GM18505 (cell line): ENCODE data around the gene GABRB3.

Source experiments
- ATAC-seq: cut with Tn5 transposase; IDR thresholded peaks from one replicate; pipeline ENCODE4 v1.9.1; 2021; ENCODE audit not compliant: unreplicated experiment
- POLR2A ChIP-seq: IDR thresholded peaks from 4 replicates; pipeline ENCODE4 v1.6.1; 2011; ENCODE audit warnings: borderline replicate concordance; ENCODE audit not compliant: insufficient read depth, insufficient read length; ENCODE audit errors: extremely low read depth

GABRB3 gene

DNA sequence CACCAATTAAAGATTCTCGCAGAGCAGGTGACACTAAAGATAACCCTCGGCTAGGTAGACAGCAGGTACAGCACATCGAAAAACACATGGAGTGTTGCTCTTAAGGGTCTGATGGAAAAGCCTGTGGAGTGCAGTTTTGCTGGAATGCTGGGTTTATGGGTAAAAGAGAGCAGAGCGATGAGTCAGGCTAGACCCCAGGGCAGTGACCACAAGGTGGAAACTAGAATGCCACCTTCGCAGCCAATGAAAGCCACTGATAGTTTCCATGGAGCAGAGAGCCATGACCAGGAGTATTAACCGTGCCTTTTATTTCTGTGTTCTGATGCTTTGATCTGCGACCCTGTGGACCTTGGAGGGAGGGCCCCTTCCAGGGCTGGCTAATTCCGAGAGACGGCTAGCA, 149.8 kb downstream of the GABRB3 start:
- ATAC-seq, result no peak
- TF ChIP-seq POLR2A, result no peak

DNA sequence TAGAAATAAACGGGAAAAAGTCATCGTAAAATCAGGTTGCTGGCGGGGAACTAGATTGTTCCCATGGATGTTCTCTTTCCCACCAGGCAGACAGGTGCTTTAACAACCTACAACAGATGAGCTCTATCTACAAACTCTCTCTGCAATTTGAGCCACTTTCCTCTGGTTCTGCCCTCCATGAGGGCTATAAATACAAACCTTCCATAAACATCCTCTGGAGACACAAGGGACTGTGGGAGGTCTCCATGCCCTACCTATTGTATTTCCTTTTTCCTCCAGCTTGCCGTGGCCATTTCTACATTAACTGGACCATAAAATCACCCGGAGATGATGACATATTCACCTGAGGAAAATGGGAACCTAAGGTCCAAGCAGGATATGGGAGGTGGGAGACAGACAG, 151.1 kb downstream of the GABRB3 start:
- no peak for TF ChIP-seq POLR2A
- ATAC-seq, result no peak

DNA sequence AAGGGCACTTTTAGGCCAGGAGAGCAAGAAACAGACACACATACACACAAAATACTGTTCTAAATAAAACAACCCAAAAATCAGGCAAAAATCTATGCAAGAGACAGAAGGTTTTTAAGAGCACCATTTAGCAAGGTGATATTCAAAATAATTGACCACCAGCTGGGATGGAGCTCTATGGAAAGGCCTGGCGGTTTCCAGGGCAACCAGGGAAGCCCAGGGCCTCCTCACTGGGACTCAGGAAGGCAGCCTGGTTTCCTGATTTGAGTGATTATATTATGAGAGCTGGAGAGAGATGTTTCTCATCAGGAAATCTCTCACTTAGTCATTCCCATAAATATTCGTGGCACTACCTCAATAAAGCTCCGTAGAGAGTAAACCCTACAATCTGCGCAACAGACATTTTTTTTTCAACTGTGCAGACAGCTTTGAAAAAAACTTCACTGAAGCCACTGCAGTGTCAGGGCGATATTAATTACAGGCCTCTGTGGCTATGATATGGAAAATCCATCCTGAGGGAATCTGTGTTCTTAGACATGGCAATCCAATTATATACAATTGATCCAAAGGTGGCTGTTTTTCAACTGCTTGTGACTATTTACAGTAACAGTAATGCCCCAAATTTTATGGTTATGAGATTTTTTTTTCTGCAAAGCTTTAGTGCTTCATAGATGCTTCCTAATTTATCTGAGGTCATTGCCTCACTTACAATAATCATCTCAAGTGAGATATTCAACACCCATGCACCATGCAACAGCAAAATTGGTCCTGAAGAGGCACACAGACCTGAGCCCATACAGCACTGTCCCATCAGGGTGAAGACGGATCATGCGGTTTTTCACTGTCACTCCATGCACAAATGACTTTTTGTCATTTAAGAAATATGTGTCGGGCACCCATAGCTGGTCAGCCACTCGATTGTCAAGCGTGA, 152.1 kb downstream of the GABRB3 start:
- no peak for ATAC-seq
- no peak for TF ChIP-seq POLR2A

DNA sequence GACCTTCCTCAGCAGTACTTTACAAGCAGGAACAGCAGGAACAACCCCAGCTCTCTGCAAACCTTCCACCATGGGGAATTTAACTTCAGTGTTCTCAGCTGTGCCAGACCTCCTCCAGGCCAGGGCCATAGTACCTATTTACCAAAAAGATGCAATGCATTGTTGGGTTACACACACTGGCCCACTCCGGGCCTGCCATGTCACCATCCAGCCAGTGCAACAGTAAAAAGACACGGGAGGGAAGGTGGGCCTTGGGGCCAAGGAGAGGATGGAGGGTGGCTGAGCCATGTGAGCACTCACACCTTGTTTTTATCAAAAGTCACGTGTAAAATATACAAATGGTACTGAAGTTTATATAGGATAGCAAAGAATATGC, 157.0 kb downstream of the GABRB3 start:
- no peak for ATAC-seq
- no peak for TF ChIP-seq POLR2A

DNA sequence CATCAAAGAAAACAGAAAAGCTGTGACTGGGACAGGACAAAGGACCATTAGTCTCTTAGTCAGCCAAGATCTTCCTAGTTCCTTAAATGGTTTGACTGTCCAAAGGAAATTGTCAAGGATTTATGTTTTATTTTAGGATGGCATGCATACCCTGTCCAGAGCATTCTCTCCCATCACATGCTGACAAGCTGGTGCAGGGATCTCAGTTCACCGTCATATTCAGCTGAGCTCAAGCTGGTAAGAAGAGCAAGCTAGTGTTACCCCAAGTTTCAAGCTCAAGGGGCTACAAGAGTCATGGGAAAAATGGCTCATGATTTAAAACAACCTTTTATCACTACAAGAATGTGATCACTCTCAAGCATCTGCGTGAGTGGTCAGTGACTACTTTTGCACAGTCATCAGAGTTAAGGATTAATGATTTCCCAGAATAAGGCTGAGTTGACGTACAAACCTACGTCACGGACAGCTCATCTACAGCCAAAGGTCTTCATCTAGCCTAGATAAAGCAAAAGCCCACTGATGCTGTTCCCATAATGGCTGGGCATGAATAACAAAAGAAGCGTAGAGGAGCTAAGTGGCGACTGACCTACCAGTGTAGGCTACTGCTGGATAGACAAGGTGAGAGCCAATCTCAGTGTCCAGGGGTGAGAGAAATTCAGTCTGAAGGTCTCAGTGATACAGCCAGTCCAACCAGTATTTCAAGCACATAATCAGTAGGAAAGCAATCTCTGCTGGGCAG, 157.5 kb downstream of the GABRB3 start:
- no peak for TF ChIP-seq POLR2A
- ATAC-seq, result no peak

DNA sequence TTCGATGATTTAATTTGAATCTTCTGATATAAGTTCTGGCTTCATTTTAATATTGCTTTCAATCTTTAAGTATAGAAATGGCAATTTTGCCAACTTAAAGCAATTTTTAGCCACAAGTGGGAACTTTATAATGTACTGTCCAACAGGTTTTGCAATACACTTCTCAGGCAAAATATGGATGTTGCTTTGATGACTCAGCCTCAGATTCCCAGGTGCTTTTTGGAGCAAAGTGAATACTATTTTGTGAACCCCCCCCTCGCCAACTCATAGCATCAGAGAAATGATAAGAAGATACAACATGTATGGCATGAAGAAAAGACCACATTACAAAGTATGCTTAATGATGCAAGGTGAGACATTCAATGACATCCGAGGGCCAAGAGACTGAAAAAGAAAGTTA, 158.1 kb downstream of the GABRB3 start:
- no peak for ATAC-seq
- TF ChIP-seq POLR2A, result no peak

DNA sequence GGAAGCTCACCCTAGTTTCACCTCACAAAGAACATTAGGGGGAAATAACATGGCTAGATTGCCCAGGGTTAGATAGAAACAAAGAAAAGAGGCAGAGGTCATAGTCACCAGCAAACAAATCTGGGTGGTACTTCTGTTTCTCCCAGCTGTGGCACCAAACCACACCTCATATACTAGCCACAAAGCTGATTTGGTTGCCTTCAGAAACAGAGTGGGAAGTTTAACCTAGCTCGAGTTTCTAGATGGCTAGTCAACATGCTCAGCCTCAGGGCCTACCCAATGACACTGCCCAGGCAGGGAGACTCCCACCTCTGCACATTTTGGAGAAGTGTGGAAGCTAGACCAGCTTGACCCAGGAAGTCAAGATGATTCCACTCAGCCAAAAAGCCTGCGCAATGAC, 174.2 kb downstream of the GABRB3 start:
- no peak for ATAC-seq
- no peak for TF ChIP-seq POLR2A

DNA sequence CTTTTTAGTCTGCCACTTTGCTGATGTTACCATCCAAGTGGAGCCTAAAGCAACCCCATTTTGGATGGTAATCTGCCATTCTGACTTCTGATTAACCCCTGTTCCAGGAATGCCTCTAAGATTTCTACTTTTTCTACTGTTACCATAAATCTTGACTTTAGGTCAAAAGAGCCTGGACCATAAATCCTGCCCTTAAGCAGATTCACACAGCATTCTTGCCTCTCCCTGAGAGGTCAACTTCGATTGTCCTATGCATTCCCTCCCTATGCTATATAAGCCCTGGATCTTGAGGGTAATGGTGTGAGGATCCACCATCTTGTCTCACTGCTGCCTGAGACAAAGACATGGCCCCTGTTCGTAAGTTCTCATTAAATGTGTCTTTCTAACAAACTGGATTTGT, 177.3 kb downstream of the GABRB3 start:
- no peak for TF ChIP-seq POLR2A
- no peak for ATAC-seq

DNA sequence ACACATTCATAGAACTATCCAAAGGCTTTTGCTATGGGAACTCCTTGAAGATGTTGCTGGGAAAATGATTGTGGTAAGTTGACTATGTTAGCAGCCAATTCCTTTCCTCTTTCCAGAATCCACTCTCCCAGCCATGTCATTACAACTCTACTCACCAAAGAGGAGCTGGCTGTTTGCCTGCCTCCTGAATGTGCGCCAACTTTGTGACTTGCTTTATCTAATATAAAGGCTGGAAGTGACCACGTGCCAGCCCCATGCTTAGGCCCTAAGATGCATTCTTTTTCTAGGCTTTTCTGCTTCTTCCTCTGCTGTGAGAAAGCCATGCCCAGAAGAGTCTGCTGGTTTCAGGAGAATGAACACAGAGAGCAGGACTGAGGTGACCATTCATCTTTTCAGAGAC, 182.2 kb downstream of the GABRB3 start:
- ATAC-seq, result no peak
- no peak for TF ChIP-seq POLR2A

DNA sequence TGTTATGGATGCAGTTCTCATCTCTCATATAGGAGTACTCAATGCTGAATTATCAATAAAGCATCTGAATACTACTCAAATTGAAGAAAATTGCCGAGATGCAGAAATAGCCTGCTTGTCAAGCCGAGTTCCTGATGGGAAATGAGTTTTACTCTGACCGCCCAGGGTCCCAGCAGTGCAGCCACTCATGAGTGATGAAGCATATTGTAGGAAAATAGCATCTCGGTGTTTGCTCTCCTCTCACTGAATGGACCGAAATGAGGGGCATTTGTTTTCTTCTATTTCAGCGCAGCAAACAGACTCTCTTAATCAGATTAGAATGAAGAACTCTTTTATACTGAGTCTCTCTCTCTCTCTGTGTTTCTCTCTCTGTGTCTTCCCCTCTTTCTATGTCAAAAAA, 190.0 kb downstream of the GABRB3 start:
- ATAC-seq, result no peak
- TF ChIP-seq POLR2A, result no peak

DNA sequence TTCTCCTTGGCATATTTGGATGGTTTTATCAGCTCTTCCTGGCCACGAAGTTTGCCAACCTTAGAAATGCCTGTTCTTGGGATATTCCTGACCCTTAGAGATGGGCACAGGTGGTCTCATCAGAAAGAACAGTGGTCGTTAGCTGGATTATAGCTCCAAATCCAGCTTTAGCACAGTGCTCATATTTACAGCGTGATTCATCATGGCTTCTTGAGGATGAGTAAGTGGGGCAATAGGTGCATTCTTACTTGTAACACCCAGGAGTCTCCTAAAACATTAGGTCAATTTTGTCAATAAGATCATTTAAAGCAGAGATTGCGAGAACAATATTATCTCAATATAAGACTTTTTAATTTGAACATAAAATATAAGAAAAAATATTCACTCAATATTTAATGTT, 191.9 kb downstream of the GABRB3 start:
- TF ChIP-seq POLR2A, result no peak
- no peak for ATAC-seq

DNA sequence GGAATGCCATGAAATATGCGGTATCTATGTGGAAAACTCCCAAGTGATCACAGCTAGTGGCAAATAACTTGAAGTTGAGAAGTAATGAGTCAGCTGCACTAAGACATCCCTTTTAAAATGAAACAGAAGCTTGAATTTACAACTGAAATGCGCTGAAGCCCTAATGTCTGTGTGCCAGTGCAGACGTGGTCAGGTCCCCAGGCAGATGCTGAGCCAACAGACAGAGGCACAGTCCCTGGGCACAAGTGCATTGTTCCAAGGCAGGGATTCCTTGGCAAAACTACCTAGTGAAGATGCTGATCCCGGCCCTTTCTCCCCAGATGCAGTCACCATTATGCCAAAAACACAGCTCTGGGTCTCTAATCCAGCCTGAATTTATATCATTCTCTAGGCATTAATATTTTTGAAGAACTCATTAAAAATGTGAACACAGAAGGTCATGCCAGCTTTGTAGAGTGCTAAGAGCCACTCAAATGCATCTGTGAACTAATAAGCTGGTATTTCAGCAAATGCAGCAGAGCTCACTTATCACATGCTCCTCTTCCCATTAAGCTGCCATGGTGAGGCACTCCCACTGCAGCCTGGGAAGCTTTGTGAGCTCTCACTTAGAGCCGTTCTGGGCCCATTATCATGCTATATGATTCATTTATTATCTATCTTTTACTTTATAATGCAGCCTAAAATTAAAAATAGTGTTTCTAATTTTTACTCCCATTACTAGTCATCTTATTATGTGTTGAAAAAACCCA, 200.1 kb downstream of the GABRB3 start:
- TF ChIP-seq POLR2A, result no peak
- no peak for ATAC-seq

DNA sequence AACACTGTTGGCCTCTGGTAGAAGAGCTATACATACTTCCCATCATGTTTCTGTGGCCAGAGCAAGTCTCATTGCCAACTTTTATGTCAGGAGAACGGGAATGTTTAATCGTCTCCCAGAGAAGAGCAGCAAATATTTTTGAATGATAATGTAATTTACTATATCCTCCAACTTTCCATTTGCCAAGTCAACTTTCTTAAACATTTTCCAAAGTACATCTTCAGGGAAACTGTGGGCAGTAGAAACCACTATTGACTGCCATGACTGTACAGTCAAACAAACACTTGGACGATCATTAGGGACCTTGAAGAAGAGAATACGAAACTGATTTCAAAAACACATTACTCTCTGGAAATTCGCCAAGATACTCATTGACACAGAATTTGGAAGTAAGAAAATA, 201.5 kb downstream of the GABRB3 start:
- TF ChIP-seq POLR2A, result no peak
- ATAC-seq, result no peak
